ENCODE data around the gene NDST1. TPM values are rescaled to one million over a fixed set of nuclear protein-coding genes. Genes with fewer than 3 reads are reported as not detected.
A peak's percentile ranks its signal among the peaks of the same experiment; 100 is the strongest.

The NDST1 gene
- total and polyA plus RNA-seq, 2 experiments from 2014 or later = 39.1 to 129 TPM

GRCh38 chr5:150464554-150465012, 43.3 kb upstream of the NDST1 start:
- peak overlapping the region; percentile 78 for H2AFZ ChIP-seq
- H3K4me1 ChIP-seq (ENCODE audit: insufficient read depth) = peaks cover 37% of the 10 kb centered on the region
- no peaks in the 10 kb centered on the region for H3K36me3 ChIP-seq (ENCODE audit: low read depth)
- no peaks in the 10 kb centered on the region for H3K9me3 ChIP-seq (ENCODE audit: low read depth)
- H3K27me3 ChIP-seq (replicated peaks; ENCODE audit: insufficient read depth) = no peaks in the 10 kb centered on the region
- no peak for DNase-seq
- no peak overlapping the region for H3K9ac ChIP-seq
- no peaks in the 10 kb centered on the region for H4K20me1 ChIP-seq (ENCODE audit: insufficient read depth)
- H3K27ac ChIP-seq = no peak overlapping the region
- H3K4me2 ChIP-seq (ENCODE audit: unreplicated experiment) = peak overlapping the region; percentile 22
- H3K9me2 ChIP-seq (ENCODE audit: insufficient read depth) = no peaks in the 10 kb centered on the region
- WGBS, 2 experiments (ENCODE audit: low coverage in 1 of 2, low lambda C conversion rate in 2 of 2, missing lambda C conversion rate in 2 of 2) = 63 to 73% methylated on average over 6 of the region's 6 CpGs
- H3F3A ChIP-seq (ENCODE audit: insufficient read depth) = peaks cover 8% of the 10 kb centered on the region
- no peaks in the 10 kb centered on the region for H3K79me2 ChIP-seq (ENCODE audit: insufficient read depth)
- TF ChIP-seq EZH2phosphoT487 (IDR thresholded peaks at IDR 0.05; ENCODE audit: insufficient read depth, low read depth) = no peak
- no peak for TF ChIP-seq EZH2 (IDR thresholded peaks at IDR 0.05; ENCODE audit: insufficient read depth, poor library complexity, severe bottlenecking)
- in situ Hi-C loops (cut with MboI) = loop anchor here (5.0 to 10.0 kb wide), 2 partner anchors 58 to 180 kb away; partner anchors contain the start of gene SYNPO
- H3K4me3 ChIP-seq = no peak overlapping the region

- H3K9me2 ChIP-seq (ENCODE audit: insufficient read depth) = no peaks in the 10 kb centered on the region
- no peaks in the 10 kb centered on the region for H3K36me3 ChIP-seq (ENCODE audit: low read depth)
- no peak overlapping the region for H2AFZ ChIP-seq
- H3K27me3 ChIP-seq (replicated peaks; ENCODE audit: insufficient read depth) = no peaks in the 10 kb centered on the region
- no peak overlapping the region for H3K4me2 ChIP-seq (ENCODE audit: unreplicated experiment)
- no peaks in the 10 kb centered on the region for H4K20me1 ChIP-seq (ENCODE audit: insufficient read depth)
- in situ Hi-C loops (cut with MboI) = loop anchor here (5.0 to 10.0 kb wide), 2 partner anchors 56 to 179 kb away; partner anchors contain the start of gene SYNPO
- H3K27ac ChIP-seq = no peak overlapping the region
- H3K4me1 ChIP-seq (ENCODE audit: insufficient read depth) = peaks cover 44% of the 10 kb centered on the region
- DNase-seq = no peak
- H3F3A ChIP-seq (ENCODE audit: insufficient read depth) = peaks cover 18% of the 10 kb centered on the region
- no peaks in the 10 kb centered on the region for H3K9me3 ChIP-seq (ENCODE audit: low read depth)
- TF ChIP-seq EZH2 (IDR thresholded peaks at IDR 0.05; ENCODE audit: insufficient read depth, poor library complexity, severe bottlenecking) = no peak
- no peak for TF ChIP-seq EZH2phosphoT487 (IDR thresholded peaks at IDR 0.05; ENCODE audit: insufficient read depth, low read depth)
- H3K9ac ChIP-seq = no peak overlapping the region
- 89 to 91% methylated on average over 8 of the region's 8 CpGs for WGBS, 2 experiments (ENCODE audit: low coverage in 1 of 2, low lambda C conversion rate in 2 of 2, missing lambda C conversion rate in 2 of 2)
- no peaks in the 10 kb centered on the region for H3K79me2 ChIP-seq (ENCODE audit: insufficient read depth)
- no peak overlapping the region for H3K4me3 ChIP-seq
Measured at GRCh38 chr5:150465927-150466326, 42.0 kb upstream of the NDST1 start.

- H3K4me1 ChIP-seq (ENCODE audit: insufficient read depth) = peaks cover 58% of the 10 kb centered on the region
- DNase-seq = no peak
- WGBS, 2 experiments (ENCODE audit: low coverage in 1 of 2, low lambda C conversion rate in 2 of 2, missing lambda C conversion rate in 2 of 2) = 95 to 100% methylated on average over 4 of the region's 4 CpGs
- H3K4me2 ChIP-seq (ENCODE audit: unreplicated experiment) = no peak overlapping the region
- H3K4me3 ChIP-seq = no peak overlapping the region
- in situ Hi-C loops (cut with MboI) = loop anchor here (5.0 to 10.0 kb wide), 2 partner anchors 54 to 177 kb away; partner anchors contain the start of gene SYNPO
- H3K36me3 ChIP-seq (ENCODE audit: low read depth) = no peaks in the 10 kb centered on the region
- TF ChIP-seq EZH2phosphoT487 (IDR thresholded peaks at IDR 0.05; ENCODE audit: insufficient read depth, low read depth) (no peak), EZH2 (IDR thresholded peaks at IDR 0.05; ENCODE audit: insufficient read depth, poor library complexity, severe bottlenecking) (no peak)
- H3K9ac ChIP-seq = no peak overlapping the region
- no peaks in the 10 kb centered on the region for H3K9me3 ChIP-seq (ENCODE audit: low read depth)
- H3F3A ChIP-seq (ENCODE audit: insufficient read depth) = peaks cover 28% of the 10 kb centered on the region
- H3K9me2 ChIP-seq (ENCODE audit: insufficient read depth) = no peaks in the 10 kb centered on the region
- H2AFZ ChIP-seq = no peak overlapping the region
- no peaks in the 10 kb centered on the region for H3K27me3 ChIP-seq (replicated peaks; ENCODE audit: insufficient read depth)
- H3K27ac ChIP-seq = no peak overlapping the region
- no peaks in the 10 kb centered on the region for H3K79me2 ChIP-seq (ENCODE audit: insufficient read depth)
- H4K20me1 ChIP-seq (ENCODE audit: insufficient read depth) = no peaks in the 10 kb centered on the region
Measured at GRCh38 chr5:150468206-150468605, 39.7 kb upstream of the NDST1 start.

GRCh38 chr5:150469718-150470469, 38.0 kb upstream of the NDST1 start:
- Histone ChIP-seq H3K4me3 (no peak overlapping the region), H3F3A (ENCODE audit: insufficient read depth) (peaks cover 43% of the 10 kb centered on the region), H3K9me3 (ENCODE audit: low read depth) (no peaks in the 10 kb centered on the region), H3K4me2 (ENCODE audit: unreplicated experiment) (peak overlapping the region; percentile 11), H3K27ac (peak overlapping the region; percentile 76), H3K36me3 (ENCODE audit: low read depth) (no peaks in the 10 kb centered on the region), H2AFZ (no peak overlapping the region), H3K9ac (no peak overlapping the region), H3K27me3 (replicated peaks; ENCODE audit: insufficient read depth) (no peaks in the 10 kb centered on the region), H3K4me1 (ENCODE audit: insufficient read depth) (peaks cover 55% of the 10 kb centered on the region), H3K9me2 (ENCODE audit: insufficient read depth) (no peaks in the 10 kb centered on the region), H4K20me1 (ENCODE audit: insufficient read depth) (no peaks in the 10 kb centered on the region), H3K79me2 (ENCODE audit: insufficient read depth) (no peaks in the 10 kb centered on the region)
- WGBS, 2 experiments (ENCODE audit: low coverage in 1 of 2, low lambda C conversion rate in 2 of 2, missing lambda C conversion rate in 2 of 2) = 5 to 6% methylated on average over 6 of the region's 6 CpGs
- DNase-seq = peak; percentile 98
- in situ Hi-C loops (cut with MboI) = loop anchor here (5.0 to 10.0 kb wide), 2 partner anchors 52 to 175 kb away; partner anchors contain the start of gene SYNPO
- TF ChIP-seq EZH2phosphoT487 (IDR thresholded peaks at IDR 0.05; ENCODE audit: insufficient read depth, low read depth) = peak; percentile 83
- TF ChIP-seq EZH2 (IDR thresholded peaks at IDR 0.05; ENCODE audit: insufficient read depth, poor library complexity, severe bottlenecking) = no peak

All from GM23248 (cell line).